Activated CD4-positive, alpha-beta memory T cell treated with anti-CD3 and anti-CD28 coated beads for 36 hours (primary cell): ENCODE results near the gene NCAM1. TPM values are rescaled to one million over a fixed set of nuclear protein-coding genes. Genes with fewer than 3 reads are reported as not detected.

ENCODE experiments used
- CTCF ChIA-PET: fragments of 350-600 bp; sonication (Branson Sonifier 250); formaldehyde crosslinking; loops from one replicate; lab custom pipeline; 2021; ENCODE audit warnings: antibody characterized with exemption, inconsistent platforms; lab: Charles Lee
- POLR2A ChIA-PET: fragments of 350-600 bp; sonication (Branson Sonifier 250); formaldehyde crosslinking; loops from one replicate; lab custom pipeline; 2021; ENCODE audit warnings: antibody characterized with exemption; lab: Charles Lee
- DNase-seq: peaks from one replicate; pipeline ENCODE4 v3.0.0-alpha.2; 2020
- H3K27ac Mint-ChIP-seq: one replicate; pipeline ENCODE4 v1.8.0; 2021; ENCODE audit warnings: mixed read lengths
- H3K27me3 Mint-ChIP-seq: one replicate; pipeline ENCODE4 v1.8.0; 2021; ENCODE audit warnings: mixed read lengths
- H3K36me3 Mint-ChIP-seq: one replicate; pipeline ENCODE4 v1.8.0; 2021; ENCODE audit warnings: mixed read lengths
- H3K4me1 Mint-ChIP-seq: one replicate; pipeline ENCODE4 v1.8.0; 2021; ENCODE audit warnings: low read depth, mixed read lengths
- H3K4me3 Mint-ChIP-seq: one replicate; pipeline ENCODE4 v1.8.0; 2021; ENCODE audit warnings: mild to moderate bottlenecking, mixed read lengths
- H3K9me3 Mint-ChIP-seq: one replicate; pipeline ENCODE4 v1.8.0; 2021; ENCODE audit warnings: mixed read lengths
- intact Hi-C: fragments of 100-400 bp; cut with micrococcal nuclease; formaldehyde crosslinking; loops from one replicate; pipeline ENCODE4 v1.15.1; 2023
- total RNA-seq, 2 experiments: library from RNA; stranded (reverse); gene quantifications; one replicate each; pipeline ENCODE4 v1.2.3, GENCODE V29; 2021

Gene NCAM1
- total RNA-seq, 2 experiments from 2014 or later = not detected

- Mint-ChIP-seq H3K4me1 (no peaks in the 10 kb centered on the region), H3K27ac (no peak overlapping the region), H3K9me3 (no peaks in the 10 kb centered on the region), H3K36me3 (no peaks in the 10 kb centered on the region), H3K27me3 (peaks cover 2% of the 10 kb centered on the region), H3K4me3 (no peak overlapping the region)
- ChIA-PET POLR2A (no interaction called here), CTCF (no interaction called here)
- no peak for DNase-seq
- intact Hi-C loops = no loop called here
These were observed 192.6 kb downstream of the NCAM1 start for GRCh38 chr11:113153847-113154246.

- Mint-ChIP-seq H3K4me3 (no peak overlapping the region), H3K27me3 (peaks cover 8% of the 10 kb centered on the region), H3K27ac (no peak overlapping the region), H3K36me3 (no peaks in the 10 kb centered on the region), H3K4me1 (no peaks in the 10 kb centered on the region), H3K9me3 (no peaks in the 10 kb centered on the region)
- intact Hi-C loops = no loop called here
- ChIA-PET POLR2A (no interaction called here), CTCF (no interaction called here)
- DNase-seq = no peak
These were observed 199.0 kb downstream of the NCAM1 start for GRCh38 chr11:113159988-113160807.

- Mint-ChIP-seq H3K27ac (no peak overlapping the region), H3K27me3 (peaks cover 8% of the 10 kb centered on the region), H3K9me3 (no peaks in the 10 kb centered on the region), H3K36me3 (no peaks in the 10 kb centered on the region), H3K4me3 (no peak overlapping the region), H3K4me1 (no peaks in the 10 kb centered on the region)
- DNase-seq = no peak
- ChIA-PET POLR2A (no interaction called here), CTCF (no interaction called here)
- intact Hi-C loops = no loop called here
These were observed 199.5 kb downstream of the NCAM1 start for GRCh38 chr11:113160808-113161124.

- no peaks in the 10 kb centered on the region for H3K36me3 Mint-ChIP-seq
- CTCF ChIA-PET = no interaction called here
These were observed 200.7 kb downstream of the NCAM1 start for GRCh38 chr11:113161711-113162591.

GRCh38 chr11:113162592-113162962 is 201.4 kb downstream of the NCAM1 start:
- DNase-seq = no peak
- H3K4me3 Mint-ChIP-seq = no peak overlapping the region
- H3K9me3 Mint-ChIP-seq = no peaks in the 10 kb centered on the region
- intact Hi-C loops = no loop called here
- CTCF ChIA-PET = no interaction called here
- H3K27ac Mint-ChIP-seq = no peak overlapping the region
- H3K4me1 Mint-ChIP-seq = no peaks in the 10 kb centered on the region
- POLR2A ChIA-PET = no interaction called here
- H3K36me3 Mint-ChIP-seq = no peaks in the 10 kb centered on the region
- H3K27me3 Mint-ChIP-seq = peaks cover 8% of the 10 kb centered on the region

More at GRCh38 chr11:113161711-113162591, 200.7 kb downstream of the NCAM1 start:
- Mint-ChIP-seq H3K4me1 (no peaks in the 10 kb centered on the region), H3K9me3 (no peaks in the 10 kb centered on the region), H3K4me3 (no peak overlapping the region), H3K27ac (no peak overlapping the region), H3K27me3 (peaks cover 8% of the 10 kb centered on the region)
- intact Hi-C loops = no loop called here
- DNase-seq = no peak
- POLR2A ChIA-PET = no interaction called here

GRCh38 chr11:113163291-113164030 is 202.2 kb downstream of the NCAM1 start:
- peaks cover 8% of the 10 kb centered on the region for H3K27me3 Mint-ChIP-seq
- DNase-seq = no peak
- H3K4me1 Mint-ChIP-seq = no peaks in the 10 kb centered on the region
- ChIA-PET CTCF (no interaction called here), POLR2A (no interaction called here)
- H3K4me3 Mint-ChIP-seq = no peak overlapping the region
- intact Hi-C loops = no loop called here
- H3K9me3 Mint-ChIP-seq = no peaks in the 10 kb centered on the region
- H3K27ac Mint-ChIP-seq = no peak overlapping the region
- H3K36me3 Mint-ChIP-seq = no peaks in the 10 kb centered on the region

GRCh38 chr11:113166280-113166679 is 205.1 kb downstream of the NCAM1 start:
- Mint-ChIP-seq H3K4me3 (no peak overlapping the region), H3K27me3 (peaks cover 8% of the 10 kb centered on the region), H3K36me3 (no peaks in the 10 kb centered on the region), H3K27ac (no peak overlapping the region), H3K9me3 (no peaks in the 10 kb centered on the region), H3K4me1 (no peaks in the 10 kb centered on the region)
- ChIA-PET POLR2A (no interaction called here), CTCF (no interaction called here)
- DNase-seq = no peak
- intact Hi-C loops = no loop called here

GRCh38 chr11:113167599-113167998 is 206.4 kb downstream of the NCAM1 start:
- intact Hi-C loops = no loop called here

GRCh38 chr11:113168354-113169342 is 207.4 kb downstream of the NCAM1 start:
- DNase-seq = no peak
- intact Hi-C loops = no loop called here
- no peak overlapping the region for H3K4me3 Mint-ChIP-seq
- H3K4me1 Mint-ChIP-seq = no peaks in the 10 kb centered on the region
- POLR2A ChIA-PET = interaction anchor here (1.1 kb wide), 1 partner anchor 24 kb away, joined by 3 read pairs; no protein-coding TSS in a partner anchor
- H3K9me3 Mint-ChIP-seq = no peaks in the 10 kb centered on the region
- CTCF ChIA-PET = interaction anchor here (0.8 kb wide), 1 partner anchor 56 kb away, joined by 3 read pairs; no protein-coding TSS in a partner anchor
- no peak overlapping the region for H3K27ac Mint-ChIP-seq
- H3K27me3 Mint-ChIP-seq = peaks cover 6% of the 10 kb centered on the region
- no peaks in the 10 kb centered on the region for H3K36me3 Mint-ChIP-seq

More at GRCh38 chr11:113167599-113167998, 206.4 kb downstream of the NCAM1 start:
- POLR2A ChIA-PET = interaction anchor here (0.7 kb wide), 1 partner anchor 10 kb away, joined by 3 read pairs; no protein-coding TSS in a partner anchor
- H3K4me1 Mint-ChIP-seq = no peaks in the 10 kb centered on the region
- H3K36me3 Mint-ChIP-seq = no peaks in the 10 kb centered on the region
- H3K27ac Mint-ChIP-seq = no peak overlapping the region
- no peak for DNase-seq
- H3K27me3 Mint-ChIP-seq = peaks cover 11% of the 10 kb centered on the region
- no peaks in the 10 kb centered on the region for H3K9me3 Mint-ChIP-seq
- no peak overlapping the region for H3K4me3 Mint-ChIP-seq
- CTCF ChIA-PET = no interaction called here

GRCh38 chr11:113172382-113172951 is 211.2 kb downstream of the NCAM1 start:
- Mint-ChIP-seq H3K9me3 (no peaks in the 10 kb centered on the region), H3K4me3 (no peak overlapping the region), H3K27me3 (peaks cover 5% of the 10 kb centered on the region), H3K27ac (no peak overlapping the region), H3K36me3 (no peaks in the 10 kb centered on the region), H3K4me1 (no peaks in the 10 kb centered on the region)
- ChIA-PET CTCF (no interaction called here), POLR2A (no interaction called here)
- no peak for DNase-seq
- intact Hi-C loops = no loop called here

- no peak overlapping the region for H3K4me3 Mint-ChIP-seq
- no peak for DNase-seq
- ChIA-PET CTCF (no interaction called here), POLR2A (no interaction called here)
- no peaks in the 10 kb centered on the region for H3K36me3 Mint-ChIP-seq
- no peak overlapping the region for H3K27ac Mint-ChIP-seq
- H3K4me1 Mint-ChIP-seq = no peaks in the 10 kb centered on the region
- peaks cover 8% of the 10 kb centered on the region for H3K27me3 Mint-ChIP-seq
- H3K9me3 Mint-ChIP-seq = no peaks in the 10 kb centered on the region
- intact Hi-C loops = no loop called here
These were observed 211.9 kb downstream of the NCAM1 start for GRCh38 chr11:113173126-113173525.
